LoVo (cell line): ENCODE results near the gene PLA2G2F.
A peak's percentile ranks its signal among the peaks of the same experiment; 100 is the strongest.
"Not testable (repeated sequence)": the region's sequence is repeated elsewhere in the genome, so short reads cannot be mapped to it uniquely, and the experiment has no call there.

Experiments used
- DNase-seq: peaks from one replicate; pipeline ENCODE4 v3.0.0-alpha.2; 2016; ENCODE audit warnings: low spot score

The PLA2G2F gene

GRCh38 chr1:20114021-20114648 is 25.0 kb upstream of the PLA2G2F start:
- no peak for DNase-seq

GRCh38 chr1:20115479-20115878 is 23.6 kb upstream of the PLA2G2F start:
- DNase-seq, result no peak

GRCh38 chr1:20115916-20116315 is 23.2 kb upstream of the PLA2G2F start:
- DNase-seq, result no peak

GRCh38 chr1:20117236-20117635 is 21.9 kb upstream of the PLA2G2F start:
- DNase-seq, result no peak

GRCh38 chr1:20119347-20119746 is 19.8 kb upstream of the PLA2G2F start, which contains the start of gene PLA2G2D:
Gene PLA2G2D, minus strand, starts transcription at chr1:20119536. Its CDS starts 38 bp downstream, at chr1:20119498.
- DNase-seq, result no peak

GRCh38 chr1:20120796-20121195 is 18.3 kb upstream of the PLA2G2F start:
- no peak for DNase-seq

- no peak for DNase-seq
These were observed 15.2 kb upstream of the PLA2G2F start for GRCh38 chr1:20123722-20124455.

GRCh38 chr1:20124456-20125057 is 14.6 kb upstream of the PLA2G2F start:
- peak; percentile 88 for DNase-seq

GRCh38 chr1:20125100-20125499 is 14.0 kb upstream of the PLA2G2F start:
- DNase-seq, result no peak

GRCh38 chr1:20126041-20126805 is 12.9 kb upstream of the PLA2G2F start:
- DNase-seq, result no peak

- no peak for DNase-seq
These were observed 12.2 kb upstream of the PLA2G2F start for GRCh38 chr1:20126806-20127440.

- DNase-seq, result not testable (repeated sequence)
These were observed 8.6 kb upstream of the PLA2G2F start for GRCh38 chr1:20130518-20130917.

GRCh38 chr1:20134995-20135394 is 4.1 kb upstream of the PLA2G2F start:
- no peak for DNase-seq

GRCh38 chr1:20136249-20136648 is 2.9 kb upstream of the PLA2G2F start:
- no peak for DNase-seq

- no peak for DNase-seq
These were observed 2.1 kb upstream of the PLA2G2F start for GRCh38 chr1:20137055-20137454.

GRCh38 chr1:20137604-20138003 is 1.5 kb upstream of the PLA2G2F start:
- DNase-seq, result no peak

GRCh38 chr1:20138346-20138745 is 777 bp upstream of the PLA2G2F start:
- no peak for DNase-seq

GRCh38 chr1:20139776-20140612 is 871 bp downstream of the PLA2G2F start:
- no peak for DNase-seq

GRCh38 chr1:20141001-20141400 is 1.9 kb downstream of the PLA2G2F start:
- DNase-seq, result no peak

- no peak for DNase-seq
These were observed 2.3 kb downstream of the PLA2G2F start for GRCh38 chr1:20141466-20141865.
